ENCODE data around the gene TFB1M. TPM values are rescaled to one million over a fixed set of nuclear protein-coding genes. Genes with fewer than 3 reads are reported as not detected.
A peak's percentile ranks its signal among the peaks of the same experiment; 100 is the strongest.

The TFB1M gene
- polyA plus RNA-seq, 1 experiment: 20.4 TPM

- TF ChIP-seq CTCF (IDR thresholded peaks at IDR 0.05; ENCODE audit: low read depth, low read length): peak; percentile 30; the same call in 1 of the 2 replicates
- POLR2A ChIA-PET: no interaction called here
- DNase-seq (ENCODE audit: low read depth, low spot score): no peak
- Histone ChIP-seq H3K9me3 (ENCODE audit: control insufficient read depth, insufficient read depth, low read length) (no peaks in the 10 kb centered on the region; the same call in 1 of the 2 replicates), H3K27me3 (ENCODE audit: control insufficient read depth, insufficient read depth, low read length) (no peaks in the 10 kb centered on the region), H3K27ac (ENCODE audit: low read depth, low read length) (no peak overlapping the region), H3K4me3 (ENCODE audit: low read depth, low read length) (no peak overlapping the region)
- CTCF ChIA-PET: no interaction called here
These were observed 48.3 kb downstream of the TFB1M start for GRCh38 chr6:155265843-155266535.

GRCh38 chr6:155264693-155265320, 49.5 kb downstream of the TFB1M start:
- POLR2A ChIA-PET: no interaction called here
- Histone ChIP-seq H3K9me3 (ENCODE audit: control insufficient read depth, insufficient read depth, low read length) (no peaks in the 10 kb centered on the region; the same call in 1 of the 2 replicates), H3K27me3 (ENCODE audit: control insufficient read depth, insufficient read depth, low read length) (no peaks in the 10 kb centered on the region), H3K27ac (ENCODE audit: low read depth, low read length) (no peak overlapping the region), H3K4me3 (ENCODE audit: low read depth, low read length) (no peak overlapping the region)
- no peak for TF ChIP-seq CTCF (IDR thresholded peaks at IDR 0.05; ENCODE audit: low read depth, low read length)
- DNase-seq (ENCODE audit: low read depth, low spot score): no peak
- CTCF ChIA-PET: no interaction called here

- ChIA-PET POLR2A (no interaction called here), CTCF (interaction anchor here (0.5 kb wide), 1 partner anchor 323 kb away, joined by 3 read pairs; no protein-coding TSS in a partner anchor)
- H3K27me3 ChIP-seq (ENCODE audit: control insufficient read depth, insufficient read depth, low read length): no peaks in the 10 kb centered on the region
- no peak for TF ChIP-seq CTCF (IDR thresholded peaks at IDR 0.05; ENCODE audit: low read depth, low read length)
- no peak within 1 kb of the TSS for H3K27ac ChIP-seq (ENCODE audit: low read depth, low read length)
- DNase-seq (ENCODE audit: low read depth, low spot score): no peak
- H3K4me3 ChIP-seq (ENCODE audit: low read depth, low read length): no peak within 1 kb of the TSS
- H3K9me3 ChIP-seq (ENCODE audit: control insufficient read depth, insufficient read depth, low read length): no peaks in the 10 kb centered on the region; the same call in 1 of the 2 replicates
These were observed 50.8 kb downstream of the TFB1M start, which contains the start of gene CLDN20 for GRCh38 chr6:155263373-155264063. Gene CLDN20, plus strand, starts transcription at chr6:155264013. Its CDS starts 11,707 bp downstream, at chr6:155275720.

GRCh38 chr6:155262655-155263054, 51.6 kb downstream of the TFB1M start:
- DNase-seq (ENCODE audit: low read depth, low spot score): no peak

More at GRCh38 chr6:155262655-155263054, 51.6 kb downstream of the TFB1M start:
- no peaks in the 10 kb centered on the region for H3K27me3 ChIP-seq (ENCODE audit: control insufficient read depth, insufficient read depth, low read length)
- ChIA-PET POLR2A (no interaction called here), CTCF (interaction anchor here (1.1 kb wide), 1 partner anchor 38 kb away, joined by 3 read pairs; no protein-coding TSS in a partner anchor)
- no peak overlapping the region for H3K27ac ChIP-seq (ENCODE audit: low read depth, low read length)
- no peak for TF ChIP-seq CTCF (IDR thresholded peaks at IDR 0.05; ENCODE audit: low read depth, low read length)
- no peaks in the 10 kb centered on the region; the same call in 1 of the 2 replicates for H3K9me3 ChIP-seq (ENCODE audit: control insufficient read depth, insufficient read depth, low read length)
- H3K4me3 ChIP-seq (ENCODE audit: low read depth, low read length): no peak overlapping the region
